D721Med (cell line): ENCODE measurements around the gene STK32A.

ENCODE experiments used
- DNase-seq: peaks from one replicate; pipeline ENCODE4 v3.0.0; 2011; ENCODE audit warnings: low spot score; ENCODE audit not compliant: insufficient read length
- FAIRE-seq: peaks from 2 replicates; lab custom pipeline; 2011; peaks lifted over from hg19 to GRCh38; lab: Jason Lieb, UNC
- TF ChIP-seq, protein P1 (sequence below): IDR thresholded peaks from 2 replicates; pipeline ENCODE4 v1.5.1; 2012; ENCODE audit warnings: mild to moderate bottlenecking, control low read depth; ENCODE audit not compliant: insufficient read depth; ENCODE audit errors: missing control alignments

The STK32A gene

DNA sequence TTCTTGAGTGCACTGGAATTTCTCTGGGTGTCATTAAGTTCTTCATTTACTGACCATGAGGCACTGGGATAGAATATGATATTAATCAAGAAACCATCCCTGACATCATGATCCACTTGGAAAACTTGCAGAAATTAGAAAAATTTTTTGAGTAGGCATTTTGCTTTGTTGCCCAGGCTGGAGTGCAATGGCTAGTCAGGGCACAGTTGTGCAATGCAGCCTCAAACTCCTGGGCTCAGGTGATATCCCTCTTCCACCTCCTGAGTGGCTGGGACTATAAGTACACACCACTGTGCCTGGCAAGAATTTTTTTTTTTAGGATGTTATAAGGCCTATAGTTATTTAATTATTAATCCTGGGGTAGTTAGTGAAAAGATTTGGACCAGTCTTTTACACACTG is 106.5 kb downstream of the STK32A start:
- DNase-seq (no peak), FAIRE-seq (no peak)
- TF ChIP-seq, protein P1, sequence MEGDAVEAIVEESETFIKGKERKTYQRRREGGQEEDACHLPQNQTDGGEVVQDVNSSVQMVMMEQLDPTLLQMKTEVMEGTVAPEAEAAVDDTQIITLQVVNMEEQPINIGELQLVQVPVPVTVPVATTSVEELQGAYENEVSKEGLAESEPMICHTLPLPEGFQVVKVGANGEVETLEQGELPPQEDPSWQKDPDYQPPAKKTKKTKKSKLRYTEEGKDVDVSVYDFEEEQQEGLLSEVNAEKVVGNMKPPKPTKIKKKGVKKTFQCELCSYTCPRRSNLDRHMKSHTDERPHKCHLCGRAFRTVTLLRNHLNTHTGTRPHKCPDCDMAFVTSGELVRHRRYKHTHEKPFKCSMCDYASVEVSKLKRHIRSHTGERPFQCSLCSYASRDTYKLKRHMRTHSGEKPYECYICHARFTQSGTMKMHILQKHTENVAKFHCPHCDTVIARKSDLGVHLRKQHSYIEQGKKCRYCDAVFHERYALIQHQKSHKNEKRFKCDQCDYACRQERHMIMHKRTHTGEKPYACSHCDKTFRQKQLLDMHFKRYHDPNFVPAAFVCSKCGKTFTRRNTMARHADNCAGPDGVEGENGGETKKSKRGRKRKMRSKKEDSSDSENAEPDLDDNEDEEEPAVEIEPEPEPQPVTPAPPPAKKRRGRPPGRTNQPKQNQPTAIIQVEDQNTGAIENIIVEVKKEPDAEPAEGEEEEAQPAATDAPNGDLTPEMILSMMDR, result no peak

DNA sequence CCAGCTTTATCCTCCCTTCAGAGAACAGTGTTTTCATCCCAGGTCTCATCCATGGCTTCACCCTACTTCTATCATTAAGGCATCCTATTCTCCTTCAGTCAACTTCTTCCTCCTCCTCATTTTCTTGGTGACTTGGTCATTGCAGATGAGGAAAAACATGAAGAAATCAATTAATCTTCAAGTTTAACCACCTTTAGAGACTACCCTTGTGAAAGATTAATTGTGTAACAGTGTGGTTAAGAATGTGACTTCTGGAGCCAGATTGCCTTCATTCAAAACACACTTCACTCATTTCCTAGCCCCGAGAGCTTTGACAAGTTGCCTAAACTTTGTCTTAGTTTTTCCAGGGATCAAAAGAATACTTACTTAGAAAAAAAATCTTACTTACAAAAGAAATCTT is 110.0 kb downstream of the STK32A start:
- FAIRE-seq, result no peak
- TF ChIP-seq, protein P1, result no peak

GRCh38 chr5:147346006-147346561 is 111.3 kb downstream of the STK32A start:
- TF ChIP-seq, protein P1, result peak; percentile 28
- FAIRE-seq, result no peak
- DNase-seq, result no peak

More for the DNA sequence above, 110.0 kb downstream of the STK32A start:
- no peak for DNase-seq

DNA sequence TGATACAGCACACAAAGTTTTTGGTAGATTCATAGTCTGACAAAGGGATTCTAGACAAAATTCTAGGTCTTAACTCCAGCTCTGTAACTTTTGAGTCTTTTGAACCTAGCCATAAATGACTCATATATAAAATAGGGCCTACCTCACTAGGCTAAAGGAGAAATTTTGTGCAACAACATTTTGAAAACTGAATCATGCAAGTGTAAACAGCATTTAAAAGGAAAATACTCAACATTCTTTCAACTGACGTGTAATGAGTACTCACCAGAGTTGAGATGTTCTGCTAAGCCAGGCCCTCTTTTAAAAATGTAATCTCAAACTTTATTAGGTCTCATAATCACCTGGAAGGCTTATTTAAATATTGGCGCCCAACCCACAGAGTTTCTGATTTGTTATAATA is 113.2 kb downstream of the STK32A start:
- TF ChIP-seq, protein P1, result no peak
- DNase-seq, result no peak
- no peak for FAIRE-seq

DNA sequence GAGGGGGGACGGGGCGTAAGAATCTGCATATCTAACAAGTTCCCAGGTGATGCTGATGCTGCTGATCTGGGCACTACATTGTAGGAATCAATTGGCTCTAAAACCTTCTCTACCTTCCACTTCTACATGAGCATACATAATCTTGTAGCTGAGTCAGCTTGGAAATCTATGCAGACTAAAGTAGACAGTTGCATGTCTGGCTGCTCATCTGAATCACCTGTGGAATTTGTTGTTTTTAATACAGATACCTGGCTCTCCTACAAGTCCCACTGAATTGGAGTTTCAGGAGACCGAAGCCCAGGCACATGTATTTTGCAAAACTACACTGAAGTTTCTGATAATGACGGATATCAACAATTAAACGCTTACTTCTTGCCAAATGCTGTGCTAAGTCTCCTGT is 113.6 kb downstream of the STK32A start:
- FAIRE-seq, result no peak
- TF ChIP-seq, protein P1, result no peak

DNA sequence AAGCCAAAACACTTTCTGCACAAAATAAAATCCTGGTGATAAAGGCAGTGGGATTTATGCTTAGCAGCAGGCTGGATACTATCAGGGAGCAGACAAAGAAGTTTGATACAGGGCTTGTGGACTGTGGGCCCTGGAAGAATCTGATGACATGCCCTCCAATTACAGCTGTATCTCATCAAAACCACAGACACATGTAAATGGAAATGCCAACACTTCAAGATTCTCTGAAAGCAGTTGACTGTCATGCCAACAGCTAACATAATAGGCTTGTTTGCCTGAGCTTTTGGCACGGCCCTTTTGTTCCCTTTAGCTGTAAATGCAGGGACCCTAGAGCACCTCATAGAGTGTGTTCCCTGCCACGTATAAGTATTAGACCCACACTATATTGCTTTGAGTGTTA is 114.4 kb downstream of the STK32A start:
- FAIRE-seq (no peak), DNase-seq (no peak)
- TF ChIP-seq, protein P1, result no peak

More for the DNA sequence above, 113.6 kb downstream of the STK32A start:
- DNase-seq, result no peak

- TF ChIP-seq, protein P1, result no peak
- no peak for FAIRE-seq
- no peak for DNase-seq
Observed at GRCh38 chr5:147359101-147359500, 124.3 kb downstream of the STK32A start.
